HT-29 (cell line): ENCODE data around the gene PDE9A. TPM values are rescaled to one million over a fixed set of nuclear protein-coding genes. Genes with fewer than 3 reads are reported as not detected.

Experiments used
- DNase-seq: peaks from one replicate; pipeline ENCODE4 v3.0.0-alpha.2; 2015; ENCODE audit warnings: low spot score
- total RNA-seq: library from RNA; depleted of rRNA; stranded (reverse); fragments of >200 nt; shearing (Covaris generic); gene quantifications from 2 replicates; pipeline ENCODE4 v1.2.3, GENCODE V29; 2014

Gene PDE9A
- total RNA-seq, 1 experiment from 2014 or later: 8.4 TPM

- DNase-seq: no peak
Observed at GRCh38 chr21:42769183-42769819, 115.9 kb downstream of the PDE9A start.

- no peak for DNase-seq
Observed at GRCh38 chr21:42769820-42770716, 116.6 kb downstream of the PDE9A start.

GRCh38 chr21:42770717-42771502 is 117.5 kb downstream of the PDE9A start:
- no peak for DNase-seq

- DNase-seq: no peak
Observed at GRCh38 chr21:42771503-42771805, 118.0 kb downstream of the PDE9A start.

- DNase-seq: no peak
Observed at GRCh38 chr21:42775123-42775522, 121.7 kb downstream of the PDE9A start.

GRCh38 chr21:42775891-42776290 is 122.5 kb downstream of the PDE9A start:
- no peak for DNase-seq

- DNase-seq: no peak
Observed at GRCh38 chr21:42777064-42777756, 123.8 kb downstream of the PDE9A start.

- DNase-seq: no peak
Observed at GRCh38 chr21:42777757-42778344, 124.4 kb downstream of the PDE9A start.

GRCh38 chr21:42779431-42779861 is 126.0 kb downstream of the PDE9A start:
- DNase-seq: no peak

GRCh38 chr21:42780617-42781016 is 127.2 kb downstream of the PDE9A start:
- DNase-seq: no peak

GRCh38 chr21:42781150-42781970 is 127.9 kb downstream of the PDE9A start:
- DNase-seq: peak; percentile 60

GRCh38 chr21:42781971-42782722 is 128.7 kb downstream of the PDE9A start:
- no peak for DNase-seq

GRCh38 chr21:42782723-42783242 is 129.4 kb downstream of the PDE9A start:
- no peak for DNase-seq

- DNase-seq: no peak
Observed at GRCh38 chr21:42784276-42784675, 130.9 kb downstream of the PDE9A start.

GRCh38 chr21:42784896-42785451 is 131.6 kb downstream of the PDE9A start:
- DNase-seq: no peak

- no peak for DNase-seq
Observed at GRCh38 chr21:42785666-42786427, 132.4 kb downstream of the PDE9A start.

GRCh38 chr21:42786884-42787283 is 133.5 kb downstream of the PDE9A start:
- no peak for DNase-seq

GRCh38 chr21:42787613-42788012 is 134.2 kb downstream of the PDE9A start:
- no peak for DNase-seq
